NCI-H1417 treated with DMSO at 0.1 percent for 48 hours (cell line): Measurements from ENCODE around the gene RPRD1A.
"Not testable (repeated sequence)": the region's sequence is repeated elsewhere in the genome, so short reads cannot be mapped to it uniquely, and the experiment has no call there.

Experiments used
- DNase-seq: peaks from one replicate; lab custom pipeline; 2025; lab: John Stamatoyannopoulos, UW

RPRD1A gene

GRCh38 chr18:36028859-36029258 is 38.5 kb downstream of the RPRD1A start:
- DNase-seq = no peak

- DNase-seq = no peak
Measured at GRCh38 chr18:36025025-36025424, 42.3 kb downstream of the RPRD1A start.

GRCh38 chr18:36024241-36024640 is 43.1 kb downstream of the RPRD1A start:
- not testable (repeated sequence) for DNase-seq

GRCh38 chr18:36023336-36023735 is 44.0 kb downstream of the RPRD1A start:
- DNase-seq = no peak

GRCh38 chr18:36020174-36020711 is 47.1 kb downstream of the RPRD1A start:
- no peak for DNase-seq

GRCh38 chr18:36017232-36017631 is 50.1 kb downstream of the RPRD1A start:
- DNase-seq = no peak

GRCh38 chr18:36015629-36016028 is 51.7 kb downstream of the RPRD1A start:
- no peak for DNase-seq

- DNase-seq = no peak
Measured at GRCh38 chr18:36012891-36013290, 54.5 kb downstream of the RPRD1A start.

GRCh38 chr18:36009214-36009613 is 58.1 kb downstream of the RPRD1A start:
- DNase-seq = no peak

GRCh38 chr18:36006997-36007396 is 60.4 kb downstream of the RPRD1A start:
- no peak for DNase-seq

- no peak for DNase-seq
Measured at GRCh38 chr18:35999925-36000324, 67.4 kb downstream of the RPRD1A start.

- DNase-seq = no peak
Measured at GRCh38 chr18:35998967-35999366, 68.4 kb downstream of the RPRD1A start.

GRCh38 chr18:35993013-35993412 is 74.3 kb downstream of the RPRD1A start:
- no peak for DNase-seq

- no peak for DNase-seq
Measured at GRCh38 chr18:35991696-35992095, 75.7 kb downstream of the RPRD1A start.

- DNase-seq = no peak
Measured at GRCh38 chr18:35983818-35984217, 83.5 kb downstream of the RPRD1A start.

GRCh38 chr18:35983147-35983546 is 84.2 kb downstream of the RPRD1A start:
- no peak for DNase-seq

GRCh38 chr18:35982409-35983114 is 84.8 kb downstream of the RPRD1A start:
- no peak for DNase-seq

GRCh38 chr18:35979112-35979511 is 88.2 kb downstream of the RPRD1A start:
- no peak for DNase-seq

- DNase-seq = no peak
Measured at GRCh38 chr18:35974181-35974580, 93.2 kb downstream of the RPRD1A start.

- no peak for DNase-seq
Measured at GRCh38 chr18:35973650-35974049, 93.7 kb downstream of the RPRD1A start.

GRCh38 chr18:35972197-35973000 is 95.0 kb downstream of the RPRD1A start, which contains the start of gene RMP24:
TSS of gene RMP24 (plus strand) at chr18:35972679.
- DNase-seq = peak; percentile 74

- no peak for DNase-seq
Measured at GRCh38 chr18:35971661-35972196, 95.6 kb downstream of the RPRD1A start.

- DNase-seq = no peak
Measured at GRCh38 chr18:35969676-35970075, 97.7 kb downstream of the RPRD1A start.
